Endometrial microvascular endothelial cells (primary cell): ENCODE measurements around the gene C1orf198. TPM values are rescaled to one million over a fixed set of nuclear protein-coding genes. Genes with fewer than 3 reads are reported as not detected.

ENCODE experiments used
- in situ Hi-C: cut with HindIII; loops from 2 replicates; pipeline ENCODE4 v1.10.0; 2017; ENCODE audit warnings: low sequenced_read_pairs, low pct_unique_long_range_greater_than_20kb; ENCODE audit errors: inconsistent ontology term
- total RNA-seq: library from RNA; depleted of rRNA; stranded (reverse); fragments of >200 nt; gene quantifications from one replicate; pipeline ENCODE4 v1.2.3, GENCODE V29; 2015; ENCODE audit errors: inconsistent ontology term

C1orf198 gene
- 19.5 TPM for total RNA-seq

GRCh38 chr1:230867903-230868735, at the start of gene C1orf198:
C1orf198 (minus strand) TSS chr1:230868521; CDS start chr1:230868512, 9 bp downstream.
- in situ Hi-C loops: no loop called here

- in situ Hi-C loops: no loop called here
These were observed 49.2 kb upstream of the C1orf198 start for GRCh38 chr1:230917284-230918135.

- in situ Hi-C loops: no loop called here
These were observed 48.4 kb upstream of the C1orf198 start for GRCh38 chr1:230916587-230917283.

GRCh38 chr1:230915078-230915477, 46.8 kb upstream of the C1orf198 start:
- in situ Hi-C loops: no loop called here

- in situ Hi-C loops: no loop called here
These were observed 45.2 kb upstream of the C1orf198 start for GRCh38 chr1:230913496-230913895.

- in situ Hi-C loops: no loop called here
These were observed 42.4 kb upstream of the C1orf198 start for GRCh38 chr1:230910755-230911117.

GRCh38 chr1:230909974-230910754, 41.8 kb upstream of the C1orf198 start:
- in situ Hi-C loops: no loop called here

- in situ Hi-C loops: no loop called here
These were observed 39.3 kb upstream of the C1orf198 start for GRCh38 chr1:230907472-230908205.

GRCh38 chr1:230906226-230906625, 37.9 kb upstream of the C1orf198 start:
- in situ Hi-C loops: no loop called here

- in situ Hi-C loops: no loop called here
These were observed 37.4 kb upstream of the C1orf198 start for GRCh38 chr1:230905733-230906132.

GRCh38 chr1:230902349-230902923, 34.1 kb upstream of the C1orf198 start:
- in situ Hi-C loops: no loop called here

- in situ Hi-C loops: no loop called here
These were observed 33.4 kb upstream of the C1orf198 start for GRCh38 chr1:230901671-230902070.

- in situ Hi-C loops: no loop called here
These were observed 32.7 kb upstream of the C1orf198 start for GRCh38 chr1:230900984-230901383.

GRCh38 chr1:230899841-230900251, 31.5 kb upstream of the C1orf198 start:
- in situ Hi-C loops: no loop called here

GRCh38 chr1:230898748-230899147, 30.4 kb upstream of the C1orf198 start:
- in situ Hi-C loops: no loop called here

GRCh38 chr1:230898144-230898543, 29.8 kb upstream of the C1orf198 start:
- in situ Hi-C loops: no loop called here

GRCh38 chr1:230896779-230897178, 28.5 kb upstream of the C1orf198 start:
- in situ Hi-C loops: no loop called here

GRCh38 chr1:230895452-230895851, 27.1 kb upstream of the C1orf198 start:
- in situ Hi-C loops: no loop called here
